Caco-2 (cell line): Measurements from ENCODE around the gene LTB4R2. TPM values are rescaled to one million over a fixed set of nuclear protein-coding genes. Genes with fewer than 3 reads are reported as not detected.

Experiments used
- BruUV-seq: library from RNA; stranded (reverse); fragments of 400-500 nt; replicated peaks from 2 replicates; lab custom pipeline; 2021; lab: Mats Ljungman, UMichigan
- CTCF ChIA-PET: fragments of 300-600 bp; sonication (Branson Sonifier 250); formaldehyde crosslinking; loops from one replicate; lab custom pipeline; 2022; ENCODE audit warnings: antibody characterized with exemption; lab: Charles Lee
- POLR2A ChIA-PET: fragments of 300-600 bp; sonication (Branson Sonifier 250); formaldehyde crosslinking; loops from one replicate; lab custom pipeline; 2022; ENCODE audit warnings: antibody characterized with exemption; lab: Charles Lee
- DNase-seq, 2 experiments: peaks; one replicate each; pipeline versions ENCODE4 v3.0.0 to v3.0.0-alpha.2; 2020 to 2022
- H3K27me3 ChIP-seq: replicated peaks from 2 replicates; pipeline ENCODE4 v1.6.0; 2011; ENCODE audit warnings: low read length; ENCODE audit not compliant: control insufficient read depth, insufficient read depth
- H3K36me3 ChIP-seq: 2 replicates; pipeline ENCODE4 v1.5.1; 2011; ENCODE audit warnings: low read length; ENCODE audit not compliant: control insufficient read depth, insufficient read depth
- H3K4me1 ChIP-seq: fragments of 250-450 bp; sonication (Bioruptor Pico); 2 replicates; pipeline ENCODE4 v1.5.1; 2020; ENCODE audit warnings: mild to moderate bottlenecking
- H3K4me3 ChIP-seq: 2 replicates; pipeline ENCODE4 v1.5.1; 2011; ENCODE audit warnings: low read depth, mild to moderate bottlenecking, control low read depth, low read length
- H3K9me3 ChIP-seq: fragments of 250-450 bp; sonication (Bioruptor Pico); 2 replicates; pipeline ENCODE4 v1.5.1; 2020; ENCODE audit warnings: mild to moderate bottlenecking, moderate library complexity
- H3K27ac Mint-ChIP-seq: one replicate; pipeline ENCODE4 v1.8.0; 2022; ENCODE audit warnings: mixed read lengths; ENCODE audit not compliant: unreplicated experiment
- H3K27me3 Mint-ChIP-seq: one replicate; pipeline ENCODE4 v1.8.0; 2022; ENCODE audit warnings: mixed read lengths; ENCODE audit not compliant: insufficient read depth, unreplicated experiment
- H3K36me3 Mint-ChIP-seq: one replicate; pipeline ENCODE4 v1.8.0; 2022; ENCODE audit warnings: mild to moderate bottlenecking, mixed read lengths; ENCODE audit not compliant: insufficient read depth, unreplicated experiment
- H3K4me1 Mint-ChIP-seq: one replicate; pipeline ENCODE4 v1.8.0; 2022; ENCODE audit warnings: low read depth, mixed read lengths; ENCODE audit not compliant: unreplicated experiment
- H3K4me3 Mint-ChIP-seq: one replicate; pipeline ENCODE4 v1.8.0; 2022; ENCODE audit warnings: mild to moderate bottlenecking, moderate library complexity, mixed read lengths; ENCODE audit not compliant: unreplicated experiment
- H3K9me3 Mint-ChIP-seq: one replicate; pipeline ENCODE4 v1.8.0; 2022; ENCODE audit warnings: mixed read lengths; ENCODE audit not compliant: unreplicated experiment
- CTCF ChIP-seq, 2 experiments: fragments of 200-600 bp in 1 of 2; IDR thresholded peaks; 1 replicate in 1 of 2; 2 replicates in 1 of 2; pipeline versions ENCODE4 v1.5.1 to v1.8.0; 2011 to 2022; ENCODE audit warnings: antibody characterized with exemption in 1 of 2, control low read depth in 1 of 2, inconsistent platforms in 1 of 2, low read depth in 1 of 2, low read length in 1 of 2, mild to moderate bottlenecking in 1 of 2, moderate library complexity in 1 of 2; ENCODE audit not compliant: insufficient read depth in 1 of 2, severe bottlenecking in 1 of 2, unreplicated experiment in 1 of 2
- intact Hi-C: fragments of 100-400 bp; cut with micrococcal nuclease; formaldehyde crosslinking; loops from one replicate; pipeline ENCODE4 v1.10.0; 2022; ENCODE audit not compliant: unreplicated experiment
- total RNA-seq: library from RNA; stranded (reverse); gene quantifications from 2 replicates; pipeline ENCODE4 v1.2.3, GENCODE V29; 2022

Gene LTB4R2
- total RNA-seq, 1 experiment from 2014 or later: 10.3 TPM

- CTCF ChIA-PET: interaction anchor here (0.6 to 4.3 kb wide), 21 partner anchors 8 to 250 kb away, joined by 3 to 54 read pairs (median 4); partner anchors contain the start of genes CHMP4A, DHRS1, IRF9 and NOP9
- H3K4me3 Mint-ChIP-seq: peak overlapping the region; percentile 56
- H3K4me1 Mint-ChIP-seq: peaks cover 21% of the 10 kb centered on the region
- POLR2A ChIA-PET: interaction anchor here (0.5 to 1.6 kb wide), 6 partner anchors 9 to 113 kb away, joined by 3 to 11 read pairs (median 4); partner anchors contain the start of genes CHMP4A, DHRS1, NOP9 and TINF2
- no peak for DNase-seq
- TF ChIP-seq CTCF (IDR thresholded peaks at IDR 0.05; ENCODE audit: insufficient read depth in 1 of 2, low read depth in 1 of 2, low read length in 1 of 2, severe bottlenecking in 1 of 2, unreplicated experiment in 1 of 2): no peak
- Histone ChIP-seq H3K4me1 (peaks cover 21% of the 10 kb centered on the region), H3K4me3 (no peak overlapping the region), H3K27me3 (no peaks in the 10 kb centered on the region), H3K36me3 (peaks cover 4% of the 10 kb centered on the region), H3K9me3 (no peaks in the 10 kb centered on the region)
- H3K27me3 Mint-ChIP-seq: no peaks in the 10 kb centered on the region
- intact Hi-C loops: loop anchor here (1.0 kb wide), 3 partner anchors 9 to 65 kb away; partner anchors contain the start of genes DHRS1, NOP9 and RABGGTA
- H3K9me3 Mint-ChIP-seq: no peaks in the 10 kb centered on the region
- H3K36me3 Mint-ChIP-seq: peaks cover 50% of the 10 kb centered on the region
- peak overlapping the region; percentile 74 for H3K27ac Mint-ChIP-seq
- BruUV-seq: no TSS peak
Measured at GRCh38 chr14:24308342-24309124, 1.4 kb upstream of the LTB4R2 start.

- ChIA-PET CTCF (interaction anchor here (4.3 kb wide), 1 partner anchor 68 kb away, joined by 42 read pairs; the partner anchor contains the start of gene TINF2), POLR2A (no interaction called here)
- H3K9me3 ChIP-seq: no peaks in the 10 kb centered on the region
- Mint-ChIP-seq H3K27me3 (no peaks in the 10 kb centered on the region), H3K9me3 (no peaks in the 10 kb centered on the region), H3K4me1 (peaks cover 21% of the 10 kb centered on the region), H3K27ac (no peak overlapping the region), H3K36me3 (peaks cover 33% of the 10 kb centered on the region), H3K4me3 (no peak overlapping the region)
- BruUV-seq: no TSS peak
- TF ChIP-seq CTCF (IDR thresholded peaks at IDR 0.05; ENCODE audit: insufficient read depth in 1 of 2, low read depth in 1 of 2, low read length in 1 of 2, severe bottlenecking in 1 of 2, unreplicated experiment in 1 of 2): no peak
- DNase-seq: no peak
- no peak overlapping the region for H3K4me3 ChIP-seq
- no peaks in the 10 kb centered on the region for H3K27me3 ChIP-seq
- peaks cover 21% of the 10 kb centered on the region for H3K4me1 ChIP-seq
- intact Hi-C loops: no loop called here
- peaks cover 4% of the 10 kb centered on the region for H3K36me3 ChIP-seq
Measured at GRCh38 chr14:24310265-24310645, 315 bp downstream of the LTB4R2 start.

DNA sequence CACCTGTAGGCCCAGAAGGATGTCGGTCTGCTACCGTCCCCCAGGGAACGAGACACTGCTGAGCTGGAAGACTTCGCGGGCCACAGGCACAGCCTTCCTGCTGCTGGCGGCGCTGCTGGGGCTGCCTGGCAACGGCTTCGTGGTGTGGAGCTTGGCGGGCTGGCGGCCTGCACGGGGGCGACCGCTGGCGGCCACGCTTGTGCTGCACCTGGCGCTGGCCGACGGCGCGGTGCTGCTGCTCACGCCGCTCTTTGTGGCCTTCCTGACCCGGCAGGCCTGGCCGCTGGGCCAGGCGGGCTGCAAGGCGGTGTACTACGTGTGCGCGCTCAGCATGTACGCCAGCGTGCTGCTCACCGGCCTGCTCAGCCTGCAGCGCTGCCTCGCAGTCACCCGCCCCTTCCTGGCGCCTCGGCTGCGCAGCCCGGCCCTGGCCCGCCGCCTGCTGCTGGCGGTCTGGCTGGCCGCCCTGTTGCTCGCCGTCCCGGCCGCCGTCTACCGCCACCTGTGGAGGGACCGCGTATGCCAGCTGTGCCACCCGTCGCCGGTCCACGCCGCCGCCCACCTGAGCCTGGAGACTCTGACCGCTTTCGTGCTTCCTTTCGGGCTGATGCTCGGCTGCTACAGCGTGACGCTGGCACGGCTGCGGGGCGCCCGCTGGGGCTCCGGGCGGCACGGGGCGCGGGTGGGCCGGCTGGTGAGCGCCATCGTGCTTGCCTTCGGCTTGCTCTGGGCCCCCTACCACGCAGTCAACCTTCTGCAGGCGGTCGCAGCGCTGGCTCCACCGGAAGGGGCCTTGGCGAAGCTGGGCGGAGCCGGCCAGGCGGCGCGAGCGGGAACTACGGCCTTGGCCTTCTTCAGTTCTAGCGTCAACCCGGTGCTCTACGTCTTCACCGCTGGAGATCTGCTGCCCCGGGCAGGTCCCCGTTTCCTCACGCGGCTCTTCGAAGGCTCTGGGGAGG is 985 bp downstream of the LTB4R2 start, which contains the start of gene LTB4R:
Gene LTB4R (plus strand): TSS at position 857 of the 959 bp plus-strand sequence. CDS start 4,150 bp downstream, outside the sequence.
- no peak within 1 kb of the TSS for H3K4me3 Mint-ChIP-seq

More for the DNA sequence above, 985 bp downstream of the LTB4R2 start, which contains the start of gene LTB4R:
- BruUV-seq: no TSS peak
- no peak for DNase-seq
- H3K4me1 ChIP-seq: peaks cover 25% of the 10 kb centered on the region
- CTCF ChIA-PET: interaction anchor here (4.3 kb wide), 1 partner anchor 69 kb away, joined by 42 read pairs; the partner anchor contains the start of gene TINF2
- no peak within 1 kb of the TSS for H3K4me3 ChIP-seq
- intact Hi-C loops: no loop called here
- no peaks in the 10 kb centered on the region for H3K27me3 Mint-ChIP-seq
- H3K9me3 Mint-ChIP-seq: no peaks in the 10 kb centered on the region
- peaks cover 27% of the 10 kb centered on the region for H3K4me1 Mint-ChIP-seq
- no peaks in the 10 kb centered on the region for H3K9me3 ChIP-seq
- TF ChIP-seq CTCF (IDR thresholded peaks at IDR 0.05; ENCODE audit: insufficient read depth in 1 of 2, low read depth in 1 of 2, low read length in 1 of 2, severe bottlenecking in 1 of 2, unreplicated experiment in 1 of 2): no peak
- H3K36me3 ChIP-seq: peaks cover 3% of the 10 kb centered on the region
- peaks cover 32% of the 10 kb centered on the region for H3K36me3 Mint-ChIP-seq
- H3K27me3 ChIP-seq: no peaks in the 10 kb centered on the region
- POLR2A ChIA-PET: no interaction called here
- H3K27ac Mint-ChIP-seq: no peak within 1 kb of the TSS
